NCI-H1694 (cell line): ENCODE data around the gene GRHL3.

Experiments
- DNase-seq: peaks from one replicate; lab custom pipeline; 2025; lab: John Stamatoyannopoulos, UW

The GRHL3 gene

GRCh38 chr1:24343412-24344089 lies 24.4 kb downstream of the GRHL3 start:
- no peak for DNase-seq

GRCh38 chr1:24344090-24344742 lies 25.1 kb downstream of the GRHL3 start:
- DNase-seq: no peak

- no peak for DNase-seq
These were observed 26.2 kb downstream of the GRHL3 start for GRCh38 chr1:24345334-24345733.

GRCh38 chr1:24347159-24347934 lies 28.2 kb downstream of the GRHL3 start:
- DNase-seq: no peak

GRCh38 chr1:24348196-24348595 lies 29.0 kb downstream of the GRHL3 start:
- no peak for DNase-seq

- no peak for DNase-seq
These were observed 30.7 kb downstream of the GRHL3 start for GRCh38 chr1:24349891-24350290.

GRCh38 chr1:24351247-24351646 lies 32.1 kb downstream of the GRHL3 start:
- no peak for DNase-seq

- DNase-seq: no peak
These were observed 32.9 kb downstream of the GRHL3 start for GRCh38 chr1:24351918-24352627.

- DNase-seq: no peak
These were observed 34.2 kb downstream of the GRHL3 start for GRCh38 chr1:24353292-24353891.

- no peak for DNase-seq
These were observed 36.3 kb downstream of the GRHL3 start for GRCh38 chr1:24355466-24355865.

- no peak for DNase-seq
These were observed 37.9 kb downstream of the GRHL3 start for GRCh38 chr1:24357038-24357437.

GRCh38 chr1:24360681-24361080 lies 41.5 kb downstream of the GRHL3 start:
- DNase-seq: no peak

- DNase-seq: no peak
These were observed 42.7 kb downstream of the GRHL3 start for GRCh38 chr1:24361811-24362210.

GRCh38 chr1:24362396-24362795 lies 43.2 kb downstream of the GRHL3 start:
- no peak for DNase-seq

GRCh38 chr1:24362982-24363614 lies 43.9 kb downstream of the GRHL3 start:
- DNase-seq: no peak

- DNase-seq: no peak
These were observed 44.8 kb downstream of the GRHL3 start for GRCh38 chr1:24363994-24364393.

GRCh38 chr1:24364605-24364974 lies 45.4 kb downstream of the GRHL3 start:
- DNase-seq: no peak

- peak; percentile 30 for DNase-seq
These were observed 46.0 kb downstream of the GRHL3 start for GRCh38 chr1:24364975-24365678.

- DNase-seq: no peak
These were observed 47.5 kb downstream of the GRHL3 start for GRCh38 chr1:24366707-24367106.

- no peak for DNase-seq
These were observed 50.0 kb downstream of the GRHL3 start for GRCh38 chr1:24369199-24369598.

GRCh38 chr1:24369801-24370200 lies 50.6 kb downstream of the GRHL3 start:
- DNase-seq: no peak
